Measurements from ENCODE around the gene GPR4.

DNA sequence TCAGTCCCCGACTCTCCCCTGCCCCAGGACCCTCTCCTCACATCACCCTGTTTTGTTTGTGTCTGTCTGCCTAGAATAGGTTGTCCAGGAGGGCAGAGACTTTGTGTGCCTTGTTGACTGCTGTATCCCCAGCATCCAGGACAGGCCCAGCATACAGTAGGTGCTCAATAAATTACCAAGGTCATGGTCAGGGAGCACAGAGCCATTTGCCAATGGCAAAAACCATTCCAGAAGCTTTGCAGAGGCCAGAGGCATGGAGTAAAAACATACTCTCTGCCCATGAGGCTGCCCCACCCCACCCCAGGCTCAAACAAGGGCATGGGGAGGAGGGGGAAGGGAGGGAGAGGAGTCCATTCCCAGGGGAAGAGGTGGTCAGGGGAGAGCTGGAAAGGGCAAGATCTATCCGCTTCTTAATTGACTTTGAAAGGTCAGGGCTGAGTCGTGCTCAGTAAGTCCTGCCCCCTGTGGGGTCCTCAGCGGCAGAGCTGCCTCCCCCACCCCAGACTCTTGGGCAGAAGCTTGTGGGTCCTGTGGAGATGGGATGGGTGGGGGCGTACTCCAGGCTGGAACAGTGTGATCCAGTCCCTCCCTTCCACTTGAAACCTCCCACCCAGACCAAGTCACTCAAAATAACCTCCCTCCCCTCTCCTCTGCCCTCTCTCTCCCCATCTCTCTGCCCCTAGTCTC is 4.4 kb downstream of the GPR4 start:
- TF ChIP-seq TAF1 (IDR thresholded peaks at IDR 0.05; ENCODE audit: low read depth) (no peak), POLR2AphosphoS5 (IDR thresholded peaks at IDR 0.05) (no peak), EZH2 (IDR thresholded peaks at IDR 0.05; ENCODE audit: borderline replicate concordance, insufficient read depth, low read length, poor library complexity, severe bottlenecking) (no peak)
- TF ChIP-seq, protein P1, sequence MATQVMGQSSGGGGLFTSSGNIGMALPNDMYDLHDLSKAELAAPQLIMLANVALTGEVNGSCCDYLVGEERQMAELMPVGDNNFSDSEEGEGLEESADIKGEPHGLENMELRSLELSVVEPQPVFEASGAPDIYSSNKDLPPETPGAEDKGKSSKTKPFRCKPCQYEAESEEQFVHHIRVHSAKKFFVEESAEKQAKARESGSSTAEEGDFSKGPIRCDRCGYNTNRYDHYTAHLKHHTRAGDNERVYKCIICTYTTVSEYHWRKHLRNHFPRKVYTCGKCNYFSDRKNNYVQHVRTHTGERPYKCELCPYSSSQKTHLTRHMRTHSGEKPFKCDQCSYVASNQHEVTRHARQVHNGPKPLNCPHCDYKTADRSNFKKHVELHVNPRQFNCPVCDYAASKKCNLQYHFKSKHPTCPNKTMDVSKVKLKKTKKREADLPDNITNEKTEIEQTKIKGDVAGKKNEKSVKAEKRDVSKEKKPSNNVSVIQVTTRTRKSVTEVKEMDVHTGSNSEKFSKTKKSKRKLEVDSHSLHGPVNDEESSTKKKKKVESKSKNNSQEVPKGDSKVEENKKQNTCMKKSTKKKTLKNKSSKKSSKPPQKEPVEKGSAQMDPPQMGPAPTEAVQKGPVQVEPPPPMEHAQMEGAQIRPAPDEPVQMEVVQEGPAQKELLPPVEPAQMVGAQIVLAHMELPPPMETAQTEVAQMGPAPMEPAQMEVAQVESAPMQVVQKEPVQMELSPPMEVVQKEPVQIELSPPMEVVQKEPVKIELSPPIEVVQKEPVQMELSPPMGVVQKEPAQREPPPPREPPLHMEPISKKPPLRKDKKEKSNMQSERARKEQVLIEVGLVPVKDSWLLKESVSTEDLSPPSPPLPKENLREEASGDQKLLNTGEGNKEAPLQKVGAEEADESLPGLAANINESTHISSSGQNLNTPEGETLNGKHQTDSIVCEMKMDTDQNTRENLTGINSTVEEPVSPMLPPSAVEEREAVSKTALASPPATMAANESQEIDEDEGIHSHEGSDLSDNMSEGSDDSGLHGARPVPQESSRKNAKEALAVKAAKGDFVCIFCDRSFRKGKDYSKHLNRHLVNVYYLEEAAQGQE (IDR thresholded peaks at IDR 0.05; ENCODE audit: borderline replicate concordance) = no peak
